Stimulated activated CD4-positive, alpha-beta T cell treated with anti-CD3 and anti-CD28 coated beads, Interleukin-12 subunit alpha, Interleukin-12 subunit beta, amount 100 ng/mL, for 4 hours (primary cell): ENCODE data around the gene VPS8.
A peak's percentile ranks its signal among the peaks of the same experiment; 100 is the strongest.

Experiments used
- DNase-seq: peaks from one replicate; pipeline ENCODE4 v3.0.0-alpha.2; 2020

The VPS8 gene

DNA sequence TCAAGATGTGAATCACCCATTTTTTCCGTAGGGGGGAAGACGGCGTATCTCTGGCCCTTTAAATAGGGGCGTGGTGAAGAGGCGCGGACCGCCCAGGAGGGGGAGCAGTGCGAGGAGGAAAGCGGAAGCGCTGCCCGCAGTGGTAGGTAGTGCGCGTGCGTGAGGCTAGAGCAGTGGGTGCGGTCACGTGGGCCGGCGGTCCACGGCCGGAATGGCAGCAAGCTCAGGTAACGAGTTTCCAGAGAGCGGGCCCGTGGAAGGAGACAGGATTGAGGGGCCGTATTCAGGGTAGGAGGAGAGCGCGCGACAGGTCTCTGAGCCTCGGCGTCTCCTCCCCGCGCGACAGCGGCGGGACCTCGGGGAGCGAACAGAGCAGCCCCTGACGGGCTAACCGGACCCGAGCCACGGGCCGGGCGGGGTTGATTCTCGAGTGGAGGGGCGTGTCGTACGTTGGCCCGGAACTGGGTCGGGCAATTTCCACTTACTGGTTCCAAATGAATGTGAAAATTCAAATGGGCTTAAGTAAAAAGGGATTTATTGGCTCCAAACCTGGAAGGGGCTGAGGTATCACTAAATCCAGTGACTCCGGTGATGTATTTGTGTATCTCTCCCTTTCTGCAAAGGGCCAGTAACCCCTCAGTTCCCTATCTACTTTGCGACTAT lies at the start of gene VPS8:
Gene VPS8, plus strand, starts transcription at position 168 of the 663 bp plus-strand sequence. CDS start 12,467 bp downstream, outside the sequence.
- DNase-seq: peak; percentile 94

GRCh38 chr3:184764191-184764590 lies 47.8 kb upstream of the VPS8 start:
- DNase-seq: no peak

DNA sequence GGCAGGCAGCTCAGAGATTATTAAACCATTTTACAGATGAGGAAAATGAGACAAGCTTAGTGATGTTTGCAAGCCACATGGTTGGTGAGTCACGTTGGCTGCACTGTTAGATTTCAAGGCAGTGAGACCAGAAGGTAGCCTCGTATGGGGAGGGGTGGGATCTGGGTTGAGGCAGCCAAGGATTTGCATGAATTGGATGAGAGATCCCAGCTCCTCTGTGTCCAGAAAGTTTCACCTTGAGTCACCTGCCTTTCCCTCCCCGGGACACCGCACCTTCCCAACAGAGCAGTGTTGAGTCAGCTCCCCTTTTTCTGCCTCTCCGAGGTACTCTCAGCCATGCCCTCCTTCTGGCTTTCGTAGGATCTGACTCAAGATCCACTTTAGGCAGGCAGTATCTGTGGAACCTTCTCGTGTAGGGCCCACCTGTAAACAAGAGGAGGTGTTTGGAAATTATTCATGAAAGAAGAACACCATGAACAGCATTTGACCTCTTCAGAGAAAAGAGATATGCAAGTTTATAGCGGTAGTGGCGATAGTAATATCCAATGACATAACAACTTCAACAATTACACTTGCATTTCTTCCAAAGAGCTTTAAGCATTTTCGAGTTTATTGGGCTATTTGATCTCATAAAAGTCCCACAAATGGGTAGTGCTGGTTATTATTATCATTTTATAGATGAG lies 46.8 kb upstream of the VPS8 start:
- no peak for DNase-seq

GRCh38 chr3:184765730-184766074 lies 46.3 kb upstream of the VPS8 start:
- no peak for DNase-seq

DNA sequence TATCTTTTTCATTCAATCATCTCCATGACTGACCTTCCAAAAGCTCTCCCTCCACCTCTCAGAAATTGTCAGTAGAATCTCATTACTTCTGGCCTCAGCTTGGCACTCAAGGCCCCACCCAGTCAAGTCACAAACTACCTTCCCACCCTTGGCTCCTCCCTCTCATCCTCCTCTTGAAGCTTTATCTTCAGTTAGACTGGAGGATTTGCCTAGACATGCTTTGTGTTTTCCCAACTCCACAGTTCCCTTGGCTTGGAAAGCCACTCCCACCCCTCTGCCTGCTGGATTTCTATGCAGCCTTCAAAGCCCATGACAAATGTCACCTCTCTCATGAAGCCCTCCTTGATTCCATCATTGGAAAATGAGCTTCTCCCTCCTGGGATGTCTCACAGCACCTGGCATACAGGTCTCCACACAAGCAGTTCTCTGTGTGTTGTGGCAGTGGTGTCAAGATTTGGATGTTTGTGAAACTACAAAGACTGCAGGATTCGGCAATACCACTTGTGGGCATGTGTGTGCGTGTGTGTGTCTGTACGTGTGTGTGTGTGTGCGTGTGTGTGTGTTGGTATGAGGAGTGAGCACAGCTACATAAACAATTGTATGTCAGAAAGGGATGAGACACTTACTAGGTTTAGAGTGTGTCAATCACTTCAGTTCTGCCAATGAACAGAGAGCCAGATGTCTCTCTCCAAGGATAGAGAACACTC lies 45.3 kb upstream of the VPS8 start:
- DNase-seq: no peak

DNA sequence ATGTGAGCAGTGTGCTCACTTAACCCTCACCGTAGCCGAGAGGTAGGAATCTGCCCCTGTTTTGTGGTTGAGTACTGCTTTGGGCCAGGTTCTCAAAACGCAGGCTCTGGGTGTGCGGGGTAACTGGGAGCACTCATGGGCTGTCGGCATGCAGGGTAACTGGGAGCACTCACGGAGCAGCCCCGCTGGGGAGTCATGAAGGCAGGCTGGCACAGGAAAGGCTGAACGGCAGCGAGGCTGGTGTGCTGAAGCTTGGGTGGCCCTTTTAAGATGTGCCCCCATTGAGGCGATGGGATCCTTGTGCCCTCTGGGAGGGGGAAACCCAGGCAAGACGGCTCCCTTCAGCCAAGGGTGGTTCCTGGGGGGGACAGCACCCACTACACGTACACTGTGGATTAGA lies 44.6 kb upstream of the VPS8 start:
- no peak for DNase-seq

DNA sequence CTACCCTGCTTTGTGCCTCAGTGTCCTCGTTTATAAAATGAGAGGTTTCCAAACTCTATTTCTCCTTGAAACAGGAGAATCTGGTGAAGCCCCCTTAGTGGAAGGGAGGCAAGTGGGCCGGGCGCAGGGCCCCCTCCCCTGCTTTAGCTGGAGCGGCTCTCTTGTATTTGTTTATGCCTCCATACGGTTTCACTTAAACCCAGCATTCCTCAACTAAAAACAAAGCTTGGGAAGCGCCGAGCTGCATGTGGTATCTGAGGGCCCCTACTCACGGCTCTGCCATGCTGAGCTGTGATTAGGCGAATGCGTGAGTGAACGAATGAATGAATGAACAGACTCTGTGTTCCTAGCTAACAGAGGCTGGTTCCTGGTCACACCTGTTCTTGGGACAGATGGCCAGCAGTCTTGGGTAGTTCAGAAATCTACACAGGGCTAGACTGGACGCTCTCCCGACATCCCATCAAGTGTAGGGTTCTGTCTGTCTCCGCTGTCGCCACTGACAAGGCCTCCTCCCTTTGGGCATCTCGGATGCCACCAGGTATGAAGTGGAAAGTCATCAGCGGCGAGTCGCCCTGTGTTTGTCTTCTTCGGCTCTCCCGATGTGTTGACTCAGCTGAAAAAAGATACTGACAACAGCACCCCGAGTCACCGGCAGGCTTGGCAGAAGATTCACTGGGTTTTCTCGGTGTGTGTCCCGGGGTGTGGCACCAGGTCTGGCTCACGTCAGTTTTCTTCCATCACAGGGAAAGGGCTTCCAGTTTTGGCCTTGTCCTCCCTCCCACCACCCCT lies 42.4 kb upstream of the VPS8 start:
- no peak for DNase-seq

- no peak for DNase-seq
Measured at GRCh38 chr3:184770541-184770940, 41.4 kb upstream of the VPS8 start.

GRCh38 chr3:184771301-184772127 lies 40.5 kb upstream of the VPS8 start:
- DNase-seq: no peak

- no peak for DNase-seq
Measured at GRCh38 chr3:184772667-184773272, 39.2 kb upstream of the VPS8 start.

DNA sequence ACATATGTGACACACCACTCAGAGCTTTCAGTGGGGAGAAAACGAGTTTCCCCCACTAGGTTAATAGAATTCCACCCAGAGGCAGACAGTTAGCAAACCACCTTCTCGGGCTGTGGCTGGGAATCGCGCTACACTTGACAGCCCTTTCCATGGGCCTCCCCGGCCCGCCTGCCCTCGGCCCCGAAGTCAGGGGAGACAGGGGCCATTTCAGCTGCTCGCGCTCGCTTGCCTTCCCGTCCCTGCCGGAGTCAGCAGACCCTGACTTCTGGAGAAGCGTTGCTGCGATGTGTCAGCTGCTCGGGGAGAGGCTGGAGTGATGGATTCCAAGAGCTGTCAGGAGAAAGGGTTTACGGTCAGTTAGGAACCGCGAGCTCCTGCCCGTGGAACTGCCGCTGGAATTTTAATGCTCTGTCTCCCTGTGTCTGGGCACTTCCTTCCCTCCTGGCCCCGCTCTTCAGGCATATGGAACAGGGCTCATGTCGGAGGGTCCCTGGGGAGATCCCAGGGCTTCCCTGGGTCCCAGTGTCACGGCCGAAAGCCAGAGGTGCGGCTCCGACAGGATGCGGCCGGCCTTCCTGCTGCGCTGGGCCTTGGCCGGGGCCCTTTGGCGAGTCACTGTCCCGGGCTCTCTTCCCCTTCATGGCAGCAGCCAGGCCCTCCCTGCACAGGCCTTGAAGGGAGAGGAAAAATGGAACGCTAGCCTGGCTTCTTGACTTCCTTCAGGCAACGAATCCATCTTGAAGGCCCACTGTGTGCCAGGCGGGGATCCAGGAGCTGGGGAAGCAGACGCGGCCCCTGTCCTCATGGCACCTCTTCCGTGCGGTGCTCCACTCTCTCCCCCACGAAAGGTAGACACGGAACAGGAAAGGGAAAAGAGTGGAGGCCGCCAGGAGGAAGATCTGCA lies 38.4 kb upstream of the VPS8 start:
- DNase-seq: no peak

DNA sequence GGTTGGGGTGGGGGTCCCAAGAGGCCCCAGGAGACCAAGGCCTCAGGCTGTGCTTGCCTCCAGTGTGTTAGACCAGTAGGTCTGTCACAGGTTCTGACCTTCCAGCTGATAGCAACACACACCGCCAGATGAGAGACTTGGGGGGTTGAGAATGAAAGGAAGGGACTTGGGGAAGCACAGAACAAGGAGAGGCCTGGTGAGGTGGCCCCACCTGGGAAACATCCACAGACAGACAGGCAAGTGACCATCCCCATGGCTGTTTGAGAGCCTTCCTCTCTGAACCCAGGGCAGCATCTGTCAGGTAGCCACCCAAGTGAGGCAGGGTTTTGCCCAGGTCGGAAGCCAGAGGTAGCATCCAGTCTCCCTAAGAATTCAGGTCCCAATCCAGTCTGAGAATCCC lies 35.0 kb upstream of the VPS8 start:
- DNase-seq: no peak

DNA sequence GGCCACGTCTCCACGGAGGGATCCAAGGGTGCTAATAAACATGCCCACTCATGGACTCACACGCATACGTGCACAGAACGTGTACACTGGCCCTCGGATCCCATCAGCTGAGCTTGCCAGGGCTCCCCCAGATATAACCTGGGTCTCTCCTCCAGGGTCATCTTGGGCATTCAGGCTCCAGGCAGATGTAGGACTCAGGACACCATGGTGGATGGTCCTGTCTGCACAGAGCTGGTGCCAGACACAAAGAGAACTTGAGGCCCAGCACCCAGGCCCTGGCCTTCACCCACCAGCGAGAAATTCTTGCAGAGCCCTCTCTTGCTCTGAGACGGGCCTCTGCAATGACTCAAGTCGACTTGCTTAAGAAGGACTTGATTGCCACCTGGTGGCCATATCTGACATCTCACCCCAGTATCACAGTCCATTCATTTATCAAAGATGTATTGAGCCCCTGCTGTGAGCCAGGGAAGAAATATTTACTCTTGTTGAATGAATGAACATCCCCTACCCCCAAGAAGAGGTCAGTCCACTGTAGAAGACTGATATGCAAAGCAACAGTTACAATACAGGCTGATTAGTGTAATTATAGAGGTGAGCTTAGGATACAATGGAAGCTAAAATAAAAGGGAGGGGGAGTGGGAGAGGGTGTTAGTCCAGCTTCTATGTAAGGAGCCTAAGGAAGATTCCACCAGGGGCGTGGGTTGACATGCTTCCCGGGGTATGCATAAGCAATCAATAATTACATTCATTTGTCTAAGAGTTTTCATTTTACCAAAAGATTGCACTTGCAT lies 34.2 kb upstream of the VPS8 start:
- DNase-seq: peak; percentile 72

DNA sequence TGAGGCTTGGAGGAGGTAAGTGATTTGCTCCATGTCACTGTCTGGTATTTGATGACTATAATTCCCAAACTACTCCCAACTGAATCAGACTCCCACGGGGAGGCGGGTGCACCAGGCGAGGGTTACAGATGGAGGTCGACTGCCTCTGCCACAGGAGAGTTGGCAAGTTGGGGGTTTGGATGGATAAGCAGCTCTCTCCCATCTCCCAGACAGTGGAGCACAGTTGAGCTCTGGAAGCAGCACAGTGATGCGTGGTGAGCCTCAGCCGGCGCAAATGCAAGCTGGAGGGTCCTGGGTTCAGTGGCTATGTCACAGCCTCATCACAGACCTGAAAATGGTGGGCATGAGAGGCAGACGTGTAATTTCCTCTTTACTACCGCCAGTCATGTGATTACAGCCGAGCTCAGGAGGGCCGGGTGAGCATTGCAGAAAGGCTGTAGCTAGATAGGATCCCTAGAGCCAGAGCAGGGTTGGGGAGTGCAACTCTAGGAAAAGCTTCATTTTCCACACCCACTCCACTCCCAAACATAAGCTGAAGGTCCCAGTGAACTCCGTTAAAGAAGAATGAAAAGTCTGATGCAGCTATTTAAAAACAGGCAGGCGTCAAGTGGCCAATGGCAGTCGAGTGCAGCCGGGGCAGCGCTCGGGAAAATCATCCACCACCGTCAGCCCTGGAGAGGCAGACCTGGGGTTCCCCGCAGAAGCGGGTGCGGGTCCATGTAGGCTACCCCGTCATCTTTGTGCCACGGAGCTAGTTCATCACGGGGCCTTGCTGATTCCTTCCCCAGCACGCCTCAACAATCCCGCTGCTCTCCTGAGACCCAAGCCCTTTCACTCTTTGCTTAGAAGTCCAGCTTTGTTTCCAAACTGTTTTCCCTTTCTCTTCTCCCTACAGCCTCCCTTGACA lies 33.3 kb upstream of the VPS8 start:
- no peak for DNase-seq

GRCh38 chr3:184780981-184781515 lies 30.9 kb upstream of the VPS8 start:
- DNase-seq: no peak

DNA sequence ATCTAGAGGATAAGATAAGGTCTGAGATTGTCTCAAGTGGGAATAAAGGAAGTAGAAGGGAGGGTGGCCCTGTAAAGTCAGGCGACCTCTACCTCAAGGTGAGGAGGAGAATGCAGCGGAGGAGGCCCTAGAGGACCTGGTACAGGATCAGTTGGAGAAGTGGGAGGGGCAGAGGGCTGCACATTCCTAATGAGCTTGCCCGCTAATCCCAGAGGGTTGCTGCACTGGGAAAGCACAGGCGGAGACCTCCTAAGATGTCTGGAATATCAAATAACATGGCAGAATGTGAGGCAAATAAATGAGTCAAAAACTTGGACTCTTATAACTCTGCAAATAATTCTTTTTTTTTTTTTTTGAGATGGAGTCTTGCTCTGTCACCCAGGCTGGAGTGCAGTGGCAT lies 30.2 kb upstream of the VPS8 start:
- no peak for DNase-seq

- no peak for DNase-seq
Measured at GRCh38 chr3:184783319-184783718, 28.6 kb upstream of the VPS8 start.

- DNase-seq: no peak
Measured at GRCh38 chr3:184784731-184785500, 27.1 kb upstream of the VPS8 start.
